Ishikawa (cell line): Measurements from ENCODE around the gene MRPS15.
A peak's percentile ranks its signal among the peaks of the same experiment; 100 is the strongest.

Experiments used
- CEBPB ChIP-seq: IDR thresholded peaks from 2 replicates; pipeline ENCODE4 v1.6.1; 2012
- CREB1 ChIP-seq: IDR thresholded peaks from 2 replicates; pipeline ENCODE4 v1.6.1; 2012; ENCODE audit warnings: low read depth
- EGR1 ChIP-seq: IDR thresholded peaks from 2 replicates; pipeline ENCODE4 v1.6.1; 2012
- EP300 ChIP-seq: IDR thresholded peaks from 2 replicates; pipeline ENCODE4 v1.6.1; 2012; ENCODE audit warnings: borderline replicate concordance
- FOXM1 ChIP-seq: IDR thresholded peaks from 2 replicates; pipeline ENCODE4 v1.6.1; 2012; ENCODE audit warnings: low read depth, borderline replicate concordance
- NFIC ChIP-seq: IDR thresholded peaks from 2 replicates; pipeline ENCODE4 v1.6.1; 2012
- RAD21 ChIP-seq: IDR thresholded peaks from 2 replicates; pipeline ENCODE4 v1.6.1; 2012; ENCODE audit warnings: low read depth
- TAF1 ChIP-seq: IDR thresholded peaks from 2 replicates; pipeline ENCODE4 v1.6.1; 2012; ENCODE audit warnings: low read depth, mild to moderate bottlenecking
- TCF12 ChIP-seq: IDR thresholded peaks from 2 replicates; pipeline ENCODE4 v1.6.1; 2012; ENCODE audit warnings: low read depth
- TEAD4 ChIP-seq: IDR thresholded peaks from 2 replicates; pipeline ENCODE4 v1.6.1; 2012
- YY1 ChIP-seq: IDR thresholded peaks from 2 replicates; pipeline ENCODE4 v1.6.1; 2012; ENCODE audit warnings: low read depth
- ZBTB7A ChIP-seq: IDR thresholded peaks from 2 replicates; pipeline ENCODE4 v1.6.1; 2012; ENCODE audit warnings: low read depth
- TF ChIP-seq, protein P1 (sequence below): IDR thresholded peaks from 2 replicates; pipeline ENCODE4 v1.6.1; 2012
- TF ChIP-seq, protein P2 (sequence below): IDR thresholded peaks from 2 replicates; pipeline ENCODE4 v1.6.1; 2012
- TF ChIP-seq, protein P3 (sequence below): IDR thresholded peaks from 2 replicates; pipeline ENCODE4 v1.6.1; 2012; ENCODE audit warnings: low read depth, mild to moderate bottlenecking

The MRPS15 gene

GRCh38 chr1:36421649-36422048 is 42.5 kb downstream of the MRPS15 start:
- TF ChIP-seq EP300 (no peak), TEAD4 (no peak), YY1 (no peak), ZBTB7A (no peak), EGR1 (no peak), TCF12 (no peak), RAD21 (no peak), CEBPB (no peak), CREB1 (no peak), NFIC (no peak), FOXM1 (no peak)
- TF ChIP-seq, protein P1, sequence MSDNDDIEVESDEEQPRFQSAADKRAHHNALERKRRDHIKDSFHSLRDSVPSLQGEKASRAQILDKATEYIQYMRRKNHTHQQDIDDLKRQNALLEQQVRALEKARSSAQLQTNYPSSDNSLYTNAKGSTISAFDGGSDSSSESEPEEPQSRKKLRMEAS, result no peak

- TF ChIP-seq EP300 (no peak), EGR1 (no peak), RAD21 (peak; percentile 98)
Measured at GRCh38 chr1:36420836-36421317, 43.3 kb downstream of the MRPS15 start.

DNA sequence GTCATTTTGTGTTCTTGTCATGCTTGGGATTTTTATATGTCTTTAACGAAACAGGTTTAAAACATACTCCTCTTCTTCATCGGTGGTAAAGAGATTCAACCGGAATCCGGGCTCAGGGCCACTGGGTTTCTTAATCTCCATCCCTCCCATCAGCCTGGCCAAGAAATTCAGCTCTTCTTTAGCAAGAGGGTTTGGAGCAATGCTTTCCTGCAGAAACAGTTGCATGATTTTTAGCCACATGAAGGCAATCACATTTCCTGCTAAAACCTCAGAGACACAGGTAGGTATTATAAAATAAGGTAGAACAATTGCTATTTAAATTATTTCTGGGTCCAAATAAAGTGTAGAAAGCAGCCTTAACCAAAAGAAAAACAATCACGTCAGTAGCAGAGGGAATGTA is 43.8 kb downstream of the MRPS15 start:
- TF ChIP-seq TCF12, result no peak
- no peak for TF ChIP-seq RAD21
- no peak for TF ChIP-seq TAF1
- TF ChIP-seq EP300, result no peak
- TF ChIP-seq YY1, result no peak
- no peak for TF ChIP-seq CEBPB
- no peak for TF ChIP-seq CREB1
- TF ChIP-seq, protein P2, sequence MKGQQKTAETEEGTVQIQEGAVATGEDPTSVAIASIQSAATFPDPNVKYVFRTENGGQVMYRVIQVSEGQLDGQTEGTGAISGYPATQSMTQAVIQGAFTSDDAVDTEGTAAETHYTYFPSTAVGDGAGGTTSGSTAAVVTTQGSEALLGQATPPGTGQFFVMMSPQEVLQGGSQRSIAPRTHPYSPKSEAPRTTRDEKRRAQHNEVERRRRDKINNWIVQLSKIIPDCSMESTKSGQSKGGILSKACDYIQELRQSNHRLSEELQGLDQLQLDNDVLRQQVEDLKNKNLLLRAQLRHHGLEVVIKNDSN, result no peak
- TF ChIP-seq, protein P1, result no peak
- TF ChIP-seq, protein P3, sequence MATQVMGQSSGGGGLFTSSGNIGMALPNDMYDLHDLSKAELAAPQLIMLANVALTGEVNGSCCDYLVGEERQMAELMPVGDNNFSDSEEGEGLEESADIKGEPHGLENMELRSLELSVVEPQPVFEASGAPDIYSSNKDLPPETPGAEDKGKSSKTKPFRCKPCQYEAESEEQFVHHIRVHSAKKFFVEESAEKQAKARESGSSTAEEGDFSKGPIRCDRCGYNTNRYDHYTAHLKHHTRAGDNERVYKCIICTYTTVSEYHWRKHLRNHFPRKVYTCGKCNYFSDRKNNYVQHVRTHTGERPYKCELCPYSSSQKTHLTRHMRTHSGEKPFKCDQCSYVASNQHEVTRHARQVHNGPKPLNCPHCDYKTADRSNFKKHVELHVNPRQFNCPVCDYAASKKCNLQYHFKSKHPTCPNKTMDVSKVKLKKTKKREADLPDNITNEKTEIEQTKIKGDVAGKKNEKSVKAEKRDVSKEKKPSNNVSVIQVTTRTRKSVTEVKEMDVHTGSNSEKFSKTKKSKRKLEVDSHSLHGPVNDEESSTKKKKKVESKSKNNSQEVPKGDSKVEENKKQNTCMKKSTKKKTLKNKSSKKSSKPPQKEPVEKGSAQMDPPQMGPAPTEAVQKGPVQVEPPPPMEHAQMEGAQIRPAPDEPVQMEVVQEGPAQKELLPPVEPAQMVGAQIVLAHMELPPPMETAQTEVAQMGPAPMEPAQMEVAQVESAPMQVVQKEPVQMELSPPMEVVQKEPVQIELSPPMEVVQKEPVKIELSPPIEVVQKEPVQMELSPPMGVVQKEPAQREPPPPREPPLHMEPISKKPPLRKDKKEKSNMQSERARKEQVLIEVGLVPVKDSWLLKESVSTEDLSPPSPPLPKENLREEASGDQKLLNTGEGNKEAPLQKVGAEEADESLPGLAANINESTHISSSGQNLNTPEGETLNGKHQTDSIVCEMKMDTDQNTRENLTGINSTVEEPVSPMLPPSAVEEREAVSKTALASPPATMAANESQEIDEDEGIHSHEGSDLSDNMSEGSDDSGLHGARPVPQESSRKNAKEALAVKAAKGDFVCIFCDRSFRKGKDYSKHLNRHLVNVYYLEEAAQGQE, result no peak
- TF ChIP-seq TEAD4, result no peak
- no peak for TF ChIP-seq EGR1
- TF ChIP-seq ZBTB7A, result no peak
- no peak for TF ChIP-seq FOXM1

DNA sequence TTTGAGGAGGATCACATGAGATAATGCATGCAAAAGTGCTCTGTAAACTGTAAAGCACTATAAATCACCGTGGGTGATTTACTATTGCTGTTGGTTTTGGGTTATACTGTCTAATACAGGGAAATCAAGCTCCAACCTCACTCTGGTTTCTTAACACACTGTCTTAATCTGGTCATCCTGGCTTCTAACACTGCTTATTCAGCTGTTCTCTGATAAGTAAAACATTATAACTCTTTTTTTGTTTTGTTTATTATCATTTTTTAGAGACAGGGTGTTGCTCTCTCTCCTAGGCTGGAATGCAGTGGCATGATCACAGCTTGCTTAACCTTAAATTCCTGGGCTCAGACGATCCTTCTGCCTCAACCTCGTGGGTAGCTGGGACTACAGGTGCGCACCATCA is 44.6 kb downstream of the MRPS15 start:
- TF ChIP-seq TCF12, result no peak
- TF ChIP-seq, protein P2, result no peak
- no peak for TF ChIP-seq CREB1
- TF ChIP-seq CEBPB, result no peak
- TF ChIP-seq ZBTB7A, result no peak

- TF ChIP-seq, protein P2, result no peak
- TF ChIP-seq RAD21 (no peak), FOXM1 (no peak), CEBPB (no peak), TEAD4 (no peak), CREB1 (no peak), ZBTB7A (no peak), TCF12 (no peak), NFIC (no peak), EP300 (no peak), YY1 (no peak), TAF1 (no peak), EGR1 (no peak)
- TF ChIP-seq, protein P1, result no peak
- TF ChIP-seq, protein P3, result no peak
Measured at GRCh38 chr1:36419140-36419539, 45.0 kb downstream of the MRPS15 start.

- TF ChIP-seq EP300 (no peak), FOXM1 (no peak), CREB1 (no peak), RAD21 (no peak), TAF1 (no peak), YY1 (no peak), TEAD4 (no peak), EGR1 (no peak), NFIC (no peak), TCF12 (no peak), ZBTB7A (no peak)
- TF ChIP-seq, protein P3, result no peak
- TF ChIP-seq, protein P1, result no peak
Measured at GRCh38 chr1:36417931-36418330, 46.3 kb downstream of the MRPS15 start.
